KMS-11 (cell line): Measurements from ENCODE around the gene CREB1.

Experiments used
- H2AFZ ChIP-seq: fragments of 200-600 bp; sonication (generic); 2 replicates; pipeline ENCODE4 v1.6.1; 2016; ENCODE audit warnings: antibody characterized with exemption, mixed run types, low read depth
- H3K27ac ChIP-seq: fragments of 200-600 bp; sonication (generic); 2 replicates; pipeline ENCODE4 v1.6.1; 2016; ENCODE audit warnings: mild to moderate bottlenecking, mixed run types
- H3K27me3 ChIP-seq: fragments of 200-600 bp; sonication (generic); 2 replicates; pipeline ENCODE4 v1.6.1; 2017; ENCODE audit warnings: mild to moderate bottlenecking, low read depth, mixed run types, moderate library complexity; ENCODE audit not compliant: insufficient read depth
- H3K36me3 ChIP-seq: fragments of 200-600 bp; sonication (generic); 2 replicates; pipeline ENCODE4 v1.6.1; 2017; ENCODE audit warnings: mild to moderate bottlenecking, mixed run types; ENCODE audit not compliant: insufficient read depth
- H3K4me1 ChIP-seq: fragments of 200-600 bp; sonication (generic); 2 replicates; pipeline ENCODE4 v1.6.1; 2016; ENCODE audit warnings: mild to moderate bottlenecking, low read depth, mixed run types; ENCODE audit not compliant: poor library complexity, severe bottlenecking
- H3K4me2 ChIP-seq: fragments of 200-600 bp; sonication (generic); 2 replicates; pipeline ENCODE4 v1.7.0; 2016; ENCODE audit warnings: mild to moderate bottlenecking, mixed run types
- H3K4me3 ChIP-seq: fragments of 200-600 bp; sonication (generic); IDR thresholded peaks from 2 replicates; pipeline ENCODE4 v1.6.1; 2017; ENCODE audit warnings: low read depth, low read length, mixed read lengths; ENCODE audit not compliant: insufficient read depth
- H3K79me2 ChIP-seq: fragments of 200-600 bp; sonication (generic); 2 replicates; pipeline ENCODE4 v1.6.1; 2016; ENCODE audit warnings: low read depth, mixed run types; ENCODE audit not compliant: insufficient read depth
- H3K9ac ChIP-seq: fragments of 200-600 bp; sonication (generic); 2 replicates; pipeline ENCODE4 v1.6.1; 2016; ENCODE audit warnings: mild to moderate bottlenecking, mixed run types
- H4K20me1 ChIP-seq: fragments of 200-600 bp; sonication (generic); 2 replicates; pipeline ENCODE4 v1.6.1; 2016; ENCODE audit warnings: mild to moderate bottlenecking, mixed run types; ENCODE audit not compliant: insufficient read depth
- CTCF ChIP-seq: fragments of 200-600 bp; sonication (generic); conservative IDR thresholded peaks from 2 replicates; pipeline ENCODE4 v1.6.1; 2017; ENCODE audit warnings: low read depth, mild to moderate bottlenecking, antibody characterized with exemption, low read length, moderate library complexity, mixed read lengths

CREB1 gene

DNA sequence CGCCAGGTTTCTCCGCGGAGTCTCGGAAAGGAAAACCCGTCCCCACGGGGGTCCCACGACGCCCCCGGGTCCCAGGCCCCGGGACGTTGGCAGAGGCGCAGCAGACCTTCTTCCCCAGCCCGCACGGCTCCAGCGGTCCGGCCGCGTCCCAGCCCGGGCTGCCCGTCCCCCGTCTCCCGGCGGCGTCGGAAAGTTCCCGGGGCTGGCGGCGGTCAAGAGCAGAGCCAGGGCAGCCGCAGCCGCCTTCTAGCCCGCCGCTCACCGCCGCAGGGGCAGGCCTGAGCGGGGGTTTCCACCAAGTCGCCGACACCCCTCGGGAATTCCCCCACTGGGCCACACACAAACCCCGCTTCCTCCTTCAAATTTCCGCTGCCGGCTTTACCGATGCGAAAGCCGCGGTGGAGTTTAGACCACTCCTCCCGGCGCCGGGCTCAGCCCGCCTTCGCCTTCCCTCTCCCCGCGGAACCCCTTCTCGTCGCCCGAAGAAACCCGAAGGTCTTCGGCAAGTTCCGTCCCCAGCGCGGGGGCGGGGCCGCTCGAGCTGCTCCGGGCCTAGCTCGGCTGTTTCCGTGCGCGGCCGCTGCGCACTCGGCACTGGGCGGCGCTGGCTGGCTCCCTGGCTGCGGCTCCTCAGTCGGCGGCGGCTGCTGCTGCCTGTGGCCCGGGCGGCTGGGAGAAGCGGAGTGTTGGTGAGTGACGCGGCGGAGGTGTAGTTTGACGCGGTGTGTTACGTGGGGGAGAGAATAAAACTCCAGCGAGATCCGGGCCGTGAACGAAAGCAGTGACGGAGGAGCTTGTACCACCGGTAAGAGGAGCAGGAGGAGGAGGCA is at the start of gene CREB1:
TSS of gene CREB1 (plus strand) at position 633 of the 830 bp plus-strand sequence. CDS start 25,674 bp downstream, outside the sequence.
- H3K27ac ChIP-seq: peak within 1 kb of the TSS; percentile 99
- peak within 1 kb of the TSS; percentile 76 for H3K4me3 ChIP-seq
- H3K4me2 ChIP-seq: peak within 1 kb of the TSS; percentile 94
- H3K27me3 ChIP-seq: no peaks in the 10 kb centered on the region
- peaks cover 40% of the 10 kb centered on the region for H3K79me2 ChIP-seq
- no peaks in the 10 kb centered on the region; the same call in 1 of the 2 replicates for H4K20me1 ChIP-seq
- peaks cover 34% of the 10 kb centered on the region for H3K4me1 ChIP-seq
- no peak for TF ChIP-seq CTCF
- H2AFZ ChIP-seq: peak within 1 kb of the TSS; percentile 48
- H3K9ac ChIP-seq: peak within 1 kb of the TSS; percentile 99
- no peaks in the 10 kb centered on the region for H3K36me3 ChIP-seq

- Histone ChIP-seq H4K20me1 (no peaks in the 10 kb centered on the region), H3K27me3 (no peaks in the 10 kb centered on the region), H2AFZ (no peak overlapping the region), H3K4me3 (no peak overlapping the region), H3K36me3 (no peaks in the 10 kb centered on the region), H3K4me1 (no peaks in the 10 kb centered on the region), H3K4me2 (no peak overlapping the region), H3K27ac (no peak overlapping the region), H3K9ac (no peak overlapping the region), H3K79me2 (no peaks in the 10 kb centered on the region)
- TF ChIP-seq CTCF: no peak
Observed at GRCh38 chr2:207480521-207481040, 49.2 kb upstream of the CREB1 start.

- TF ChIP-seq CTCF: no peak
- no peak overlapping the region for H3K27ac ChIP-seq
- H3K4me1 ChIP-seq: no peaks in the 10 kb centered on the region
- no peak overlapping the region for H2AFZ ChIP-seq
- H3K4me3 ChIP-seq: no peak overlapping the region
- no peaks in the 10 kb centered on the region for H3K79me2 ChIP-seq
- H4K20me1 ChIP-seq: no peaks in the 10 kb centered on the region
- H3K27me3 ChIP-seq: no peaks in the 10 kb centered on the region
- no peaks in the 10 kb centered on the region for H3K36me3 ChIP-seq
- H3K4me2 ChIP-seq: no peak overlapping the region
- H3K9ac ChIP-seq: no peak overlapping the region
Observed at GRCh38 chr2:207481924-207482323, 47.8 kb upstream of the CREB1 start.

- no peak overlapping the region for H3K4me3 ChIP-seq
Observed at GRCh38 chr2:207482630-207483029, 47.1 kb upstream of the CREB1 start.

More at GRCh38 chr2:207482630-207483029, 47.1 kb upstream of the CREB1 start:
- Histone ChIP-seq H3K27ac (no peak overlapping the region), H2AFZ (no peak overlapping the region), H3K4me2 (no peak overlapping the region), H3K4me1 (no peaks in the 10 kb centered on the region), H3K27me3 (no peaks in the 10 kb centered on the region), H4K20me1 (no peaks in the 10 kb centered on the region), H3K79me2 (no peaks in the 10 kb centered on the region), H3K9ac (no peak overlapping the region), H3K36me3 (no peaks in the 10 kb centered on the region)
- TF ChIP-seq CTCF: no peak
